B cell (primary cell): ENCODE measurements around the gene ATP2B3.

ENCODE experiments used
- CTCF ChIP-seq: fragments of 200-600 bp; IDR thresholded peaks from one replicate; pipeline ENCODE4 v1.8.0; 2022; ENCODE audit warnings: antibody characterized with exemption, mild to moderate bottlenecking
- EZH2 ChIP-seq: IDR thresholded peaks from 2 replicates; pipeline ENCODE4 v1.6.1; 2012; ENCODE audit warnings: borderline replicate concordance, low read depth, mild to moderate bottlenecking, moderate library complexity, low read length; ENCODE audit not compliant: insufficient read depth, poor library complexity, severe bottlenecking

GRCh38 chrX:153533091-153533490, 15.6 kb downstream of the ATP2B3 start:
- TF ChIP-seq CTCF = no peak
- no peak for TF ChIP-seq EZH2
